ENCODE measurements around the gene FXN. TPM values are rescaled to one million over a fixed set of nuclear protein-coding genes. Genes with fewer than 3 reads are reported as not detected.

The FXN gene
- polyA plus RNA-seq, 3 donors = 9.1 to 27.3 (median 15.9) TPM

DNA sequence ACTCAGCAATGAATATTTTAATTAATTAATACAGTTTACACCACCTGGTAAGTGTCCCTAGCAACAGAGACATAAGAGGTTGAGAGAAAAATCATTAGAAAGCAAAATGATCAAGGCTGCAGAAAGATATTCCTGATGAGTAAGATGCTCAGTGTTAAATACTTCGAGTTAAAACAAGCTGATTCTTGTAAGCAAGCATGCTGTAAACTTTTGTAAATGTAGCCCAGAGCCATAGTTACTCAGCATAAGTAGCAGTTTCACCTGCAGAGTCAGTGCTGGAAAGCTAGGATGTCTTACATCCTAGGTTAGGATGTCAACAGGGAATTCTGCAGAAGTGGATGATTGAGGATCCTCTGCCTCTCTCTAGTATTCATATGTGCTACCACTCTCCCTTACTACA is 25.8 kb upstream of the FXN start:
- Histone ChIP-seq H3K4me2 (replicated peaks; ENCODE audit: extremely low read depth, low read length, poor library complexity, severe bottlenecking) (no peak overlapping the region), H3K27me3 (ENCODE audit: control insufficient read depth in 2 of 2, insufficient read depth in 2 of 2, low read length in 2 of 2) (no peaks in the 10 kb centered on the region), H2AFZ (ENCODE audit: insufficient read depth, low read depth, low read length, poor library complexity, severe bottlenecking) (no peak overlapping the region), H3K4me1 (ENCODE audit: control insufficient read depth in 1 of 2, insufficient read depth in 2 of 2, low read length in 2 of 2) (peaks cover 11 to 15% of the 10 kb centered on the region in 2 donors), H4K20me1 (ENCODE audit: insufficient read depth, low read length) (no peaks in the 10 kb centered on the region), H3K9me3 (replicated peaks in 1 of 2; ENCODE audit: control insufficient read depth in 1 of 2, insufficient read depth in 1 of 2, low read length in 2 of 2) (no peaks in the 10 kb centered on the region), H3K36me3 (replicated peaks in 1 of 2; ENCODE audit: control insufficient read depth in 1 of 2, insufficient read depth in 2 of 2, low read length in 2 of 2) (peaks cover 0 to 6% of the 10 kb centered on the region in 2 donors), H3K27ac (ENCODE audit: low read depth in 1 of 2, low read length in 2 of 2) (no peak overlapping the region), H3K9ac (ENCODE audit: insufficient read depth, low read length, poor library complexity, severe bottlenecking) (no peak overlapping the region), H3K4me3 (replicated peaks in 1 of 3; ENCODE audit: low read depth in 2 of 3, low read length in 3 of 3) (no peak overlapping the region), H3K79me2 (ENCODE audit: insufficient read depth, low read length) (no peaks in the 10 kb centered on the region)
- Mint-ChIP-seq H3K36me3 (peaks cover 0 to 5% of the 10 kb centered on the region in 2 donors), H3K27ac (no peak overlapping the region), H3K9me3 (peaks cover 0 to 6% (median 2%) of the 10 kb centered on the region in 7 donors), H3K4me3 (no peak overlapping the region), H3K4me1 (peaks cover 16% of the 10 kb centered on the region), H3K27me3 (ENCODE audit: low read depth in 3 of 3) (peaks cover 1 to 9% (median 3%) of the 10 kb centered on the region in 3 donors)
- no peak for TF ChIP-seq CTCF (IDR thresholded peaks at IDR 0.05)
- WGBS (ENCODE audit: insufficient coverage) = 100% methylated on average over 1 of the region's 1 CpG
- no peak for DNase-seq
- intact Hi-C loops (cut with micrococcal nuclease) = no loop called here

GRCh38 chr9:69012696-69013381 is 22.7 kb upstream of the FXN start:
- intact Hi-C loops (cut with micrococcal nuclease) = no loop called here
- no peak for DNase-seq
- peaks cover 0 to 6% of the 10 kb centered on the region in 2 donors for H3K36me3 ChIP-seq (replicated peaks in 1 of 2; ENCODE audit: control insufficient read depth in 1 of 2, insufficient read depth in 2 of 2, low read length in 2 of 2)
- WGBS (ENCODE audit: insufficient coverage) = 0% methylated on average over 15 of the region's 18 CpGs
- Mint-ChIP-seq H3K4me1 (peaks cover 16% of the 10 kb centered on the region), H3K27me3 (ENCODE audit: low read depth in 3 of 3) (peaks cover 3 to 10% (median 7%) of the 10 kb centered on the region in 3 donors), H3K4me3 (peak overlapping the region; percentile 70 to 90), H3K36me3 (no peaks in the 10 kb centered on the region), H3K9me3 (peaks cover 0 to 6% (median 2%) of the 10 kb centered on the region in 7 donors), H3K27ac (peak overlapping the region in 2 of 7 donors; percentile 30 to 38)
- no peak for TF ChIP-seq CTCF (IDR thresholded peaks at IDR 0.05)
- H2AFZ ChIP-seq (ENCODE audit: insufficient read depth, low read depth, low read length, poor library complexity, severe bottlenecking) = peak overlapping the region; percentile 74
- H3K79me2 ChIP-seq (ENCODE audit: insufficient read depth, low read length) = no peaks in the 10 kb centered on the region
- H4K20me1 ChIP-seq (ENCODE audit: insufficient read depth, low read length) = no peaks in the 10 kb centered on the region
- H3K4me3 ChIP-seq (replicated peaks in 1 of 3; ENCODE audit: low read depth in 2 of 3, low read length in 3 of 3) = peak overlapping the region in 2 of 3 experiments; percentile 20 to 65
- H3K9ac ChIP-seq (ENCODE audit: insufficient read depth, low read length, poor library complexity, severe bottlenecking) = peak overlapping the region; percentile 27
- H3K9me3 ChIP-seq (replicated peaks in 1 of 2; ENCODE audit: control insufficient read depth in 1 of 2, insufficient read depth in 1 of 2, low read length in 2 of 2) = no peaks in the 10 kb centered on the region
- H3K4me1 ChIP-seq (ENCODE audit: control insufficient read depth in 1 of 2, insufficient read depth in 2 of 2, low read length in 2 of 2) = peaks cover 11 to 15% of the 10 kb centered on the region in 2 donors
- H3K27ac ChIP-seq (ENCODE audit: low read depth in 1 of 2, low read length in 2 of 2) = no peak overlapping the region
- peak overlapping the region; percentile 61 for H3K4me2 ChIP-seq (replicated peaks; ENCODE audit: extremely low read depth, low read length, poor library complexity, severe bottlenecking)
- H3K27me3 ChIP-seq (ENCODE audit: control insufficient read depth in 2 of 2, insufficient read depth in 2 of 2, low read length in 2 of 2) = no peaks in the 10 kb centered on the region
